NCI-H1930 (cell line): ENCODE measurements around the gene PARN.

Source experiments
- DNase-seq, 2 experiments: peaks; one replicate each; lab custom pipeline; 2025; lab: John Stamatoyannopoulos, UW

PARN gene

DNA sequence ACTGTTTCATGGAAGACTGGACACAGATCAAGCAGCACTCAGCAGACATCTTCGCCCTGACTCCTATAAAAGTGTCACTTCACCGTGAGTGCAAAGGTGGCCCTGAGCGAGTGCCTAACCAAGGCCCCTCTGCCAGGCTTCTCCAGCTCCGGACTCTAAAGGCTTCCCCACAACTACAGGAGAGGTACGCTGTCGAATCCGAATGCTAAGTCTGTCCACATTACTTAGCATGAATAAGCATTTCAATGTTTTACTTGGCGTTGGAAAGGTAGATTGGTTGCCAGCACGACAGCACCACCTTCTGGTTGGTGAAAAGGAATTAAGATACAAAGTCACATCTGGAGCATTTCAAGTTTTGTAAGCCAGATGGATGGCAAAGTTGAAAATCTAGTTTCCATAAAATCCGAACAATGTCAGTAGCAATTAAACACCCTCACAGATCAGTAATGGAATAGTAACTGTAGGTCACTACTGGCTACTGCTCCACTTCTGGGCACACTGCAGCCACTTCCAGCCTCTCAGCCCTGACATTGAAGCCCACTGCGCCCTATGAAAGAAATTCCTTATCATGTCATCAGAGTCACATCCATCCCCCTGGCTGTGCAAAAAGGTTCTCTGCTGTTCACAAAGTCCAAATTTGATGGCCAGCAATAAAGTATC, 100.9 kb downstream of the PARN start:
- DNase-seq = peak; percentile 10 to 59

- no peak for DNase-seq
Observed at GRCh38 chr16:14528306-14528705, 101.8 kb downstream of the PARN start.

DNA sequence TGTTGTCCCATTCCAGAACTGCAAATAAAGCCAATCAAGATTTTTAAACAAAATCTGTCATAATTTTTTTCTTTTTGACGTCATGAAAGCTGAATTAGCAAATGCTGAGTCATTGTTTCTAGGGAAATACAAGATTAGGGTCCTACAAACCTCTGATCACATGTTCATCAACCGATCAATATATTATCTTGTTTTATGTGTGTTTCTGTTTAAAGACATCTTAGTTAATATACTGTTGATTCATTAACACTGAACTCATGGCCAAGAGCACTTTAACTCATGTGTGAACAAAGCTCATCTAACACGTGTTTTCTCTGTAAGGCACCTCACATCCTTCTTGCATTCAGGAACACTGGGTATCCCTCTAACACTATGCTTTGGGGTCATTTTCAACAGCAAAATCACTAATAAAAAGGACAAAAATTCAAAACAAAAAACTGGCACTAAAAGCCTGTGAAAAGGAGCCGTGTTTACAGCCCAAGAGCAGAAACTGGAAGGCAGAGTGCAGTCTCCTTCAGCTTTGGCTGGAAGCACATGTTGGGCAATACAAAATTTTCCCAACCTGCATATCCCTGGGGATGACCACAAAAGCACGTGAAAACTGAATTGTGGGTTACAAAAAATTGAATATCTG, 102.5 kb downstream of the PARN start:
- no peak for DNase-seq

GRCh38 chr16:14525596-14525995, 104.5 kb downstream of the PARN start:
- no peak for DNase-seq

DNA sequence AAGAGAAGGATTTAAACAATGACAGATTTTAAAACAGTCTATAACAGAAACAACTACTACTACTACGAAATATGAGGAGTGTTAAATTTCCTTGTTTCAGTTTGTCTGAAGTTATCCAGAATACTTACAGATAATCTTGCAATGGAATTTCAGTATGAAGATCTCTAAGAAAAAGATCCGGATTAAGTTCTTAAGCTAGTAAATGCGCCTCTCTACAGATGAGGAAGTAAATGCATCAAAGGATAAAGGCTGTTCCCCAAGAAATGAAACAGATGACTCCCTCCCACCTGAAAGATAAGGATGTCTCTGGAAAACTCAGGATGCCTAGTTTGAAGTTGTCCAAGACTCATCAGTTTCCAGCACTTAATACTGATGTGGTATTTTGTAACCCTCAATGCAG, 105.1 kb downstream of the PARN start:
- DNase-seq = no peak

GRCh38 chr16:14523632-14524031, 106.4 kb downstream of the PARN start:
- DNase-seq = no peak

- no peak for DNase-seq
Observed at GRCh38 chr16:14522671-14523070, 107.4 kb downstream of the PARN start.

DNA sequence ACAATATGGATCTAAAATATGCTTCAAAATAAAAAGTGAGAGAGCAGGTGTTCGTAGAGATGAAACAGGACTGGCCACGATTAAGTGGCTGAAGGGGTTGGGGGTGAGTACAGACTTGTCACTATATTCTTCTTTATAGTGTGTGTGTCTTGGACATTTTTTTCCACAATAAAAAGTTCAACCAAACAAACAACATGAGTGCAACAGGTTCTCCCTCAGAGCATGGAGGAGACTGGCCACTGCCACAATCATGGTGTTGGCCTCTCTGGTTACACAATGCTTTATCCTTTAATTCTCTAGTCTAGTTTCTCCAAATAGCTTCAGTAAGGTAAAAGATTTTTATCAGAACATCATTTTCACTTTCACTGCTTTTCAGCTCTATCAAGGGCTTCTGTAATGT, 109.3 kb downstream of the PARN start:
- no peak for DNase-seq

GRCh38 chr16:14514967-14515366, 115.1 kb downstream of the PARN start:
- DNase-seq = no peak

DNA sequence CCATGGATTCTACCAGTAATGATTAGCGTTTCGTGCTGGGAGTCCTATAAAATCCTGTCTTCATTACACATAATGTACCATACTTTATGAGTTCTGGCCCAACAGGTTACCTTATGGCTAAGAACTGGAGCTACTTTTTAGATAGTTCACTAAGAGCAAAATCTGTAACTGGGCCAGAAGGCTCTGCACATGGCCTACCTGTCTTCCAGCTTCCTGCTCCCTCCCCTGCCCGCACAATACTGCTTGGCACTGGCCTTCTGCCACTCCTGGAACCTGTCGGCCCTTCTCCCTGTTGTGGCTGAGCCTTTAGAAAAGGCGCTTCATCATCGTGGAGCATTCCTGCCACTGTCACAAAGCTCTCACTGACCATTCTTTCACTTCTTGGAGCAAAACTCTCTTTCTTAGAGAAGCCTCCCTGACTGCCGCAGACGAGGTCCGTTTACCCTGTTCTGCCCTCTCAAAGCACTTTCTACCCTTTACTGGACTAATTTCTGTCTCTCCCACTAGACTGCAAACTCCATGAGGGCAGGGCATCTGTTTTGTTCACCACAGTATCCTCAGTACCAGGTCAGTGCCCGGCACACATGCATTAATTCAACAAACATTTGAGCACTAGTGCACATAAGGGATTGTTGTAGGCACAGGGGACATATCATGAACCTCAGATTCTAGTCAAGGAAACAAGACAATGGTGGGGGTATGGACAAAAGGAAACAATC, 116.5 kb downstream of the PARN start:
- no peak for DNase-seq

DNA sequence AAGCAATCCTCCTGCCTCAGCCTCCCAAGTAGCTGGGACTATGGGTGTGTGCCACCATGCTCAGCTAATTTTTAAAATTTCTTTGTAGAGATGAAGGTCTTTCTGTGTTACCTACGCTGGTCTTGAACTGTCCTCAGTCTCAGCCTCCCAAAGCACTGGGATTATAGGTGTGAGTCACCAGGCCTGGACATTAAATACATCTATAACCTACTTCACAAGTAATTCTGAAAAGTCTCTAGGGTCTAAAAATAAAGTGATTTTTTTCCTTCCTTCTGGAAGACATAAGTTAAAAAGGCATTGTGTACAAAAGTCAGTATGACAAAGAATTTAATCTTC, 118.3 kb downstream of the PARN start:
- no peak for DNase-seq

GRCh38 chr16:14510939-14511799, 118.9 kb downstream of the PARN start:
- DNase-seq = no peak

GRCh38 chr16:14510581-14510938, 119.5 kb downstream of the PARN start:
- no peak for DNase-seq

- no peak for DNase-seq
Observed at GRCh38 chr16:14509675-14510132, 120.4 kb downstream of the PARN start.

DNA sequence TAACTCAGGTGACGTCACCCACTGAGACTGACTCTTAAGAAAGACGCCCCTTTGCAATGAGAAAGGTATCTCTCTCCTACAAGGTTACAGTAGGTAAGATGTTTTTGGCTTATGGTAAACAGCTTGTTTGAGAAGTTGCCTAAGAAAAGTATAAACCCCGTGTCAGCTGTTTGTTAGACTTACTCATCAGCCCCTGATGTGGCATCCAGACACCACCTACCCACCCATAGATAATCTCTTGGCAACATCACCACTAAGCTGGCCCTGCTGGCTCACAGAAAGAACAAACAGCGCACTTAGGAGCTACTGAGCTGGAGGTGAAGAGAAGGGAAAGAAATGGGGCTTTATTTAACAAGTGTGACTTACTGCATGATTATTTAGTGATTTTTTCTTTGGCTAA, 121.0 kb downstream of the PARN start:
- DNase-seq = no peak

- no peak for DNase-seq
Observed at GRCh38 chr16:14505846-14506245, 124.2 kb downstream of the PARN start.

DNA sequence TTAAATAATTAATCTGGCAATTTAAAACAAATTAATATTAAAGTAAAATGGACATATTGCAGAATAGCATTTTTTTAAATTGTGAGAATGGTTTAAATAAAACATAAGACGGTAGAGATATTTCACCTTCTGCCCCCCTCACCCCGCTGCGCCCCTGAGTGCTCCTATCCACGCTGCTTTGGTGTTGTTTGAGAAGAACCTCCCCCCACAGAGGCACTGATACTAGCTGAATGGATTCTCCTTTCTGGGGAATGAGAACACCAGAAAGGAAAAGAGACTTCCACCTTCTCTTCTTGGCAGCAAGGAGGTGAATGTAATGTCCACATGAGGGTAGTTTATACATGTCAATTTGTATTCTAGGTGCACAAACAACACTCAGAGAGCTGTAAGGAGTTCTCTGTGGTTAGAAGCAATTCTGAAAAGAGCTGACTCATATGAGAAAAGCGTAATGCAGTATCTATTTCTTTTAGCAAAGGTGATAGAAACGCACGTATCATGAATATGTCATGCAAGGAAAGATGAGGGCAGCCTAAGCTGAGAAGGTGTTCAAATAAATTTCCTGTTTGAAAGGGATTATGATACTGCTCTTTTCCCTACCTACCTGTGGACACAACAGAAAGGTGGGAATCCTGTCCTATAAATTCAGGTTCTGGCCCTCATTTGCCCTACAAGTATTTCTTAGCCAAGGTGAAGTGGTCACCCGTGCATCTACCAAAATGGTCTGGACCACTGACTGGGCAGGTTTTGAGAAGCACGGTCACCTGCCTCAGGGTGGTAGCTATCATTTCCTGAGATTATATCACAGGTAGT, 126.9 kb downstream of the PARN start:
- DNase-seq = no peak

GRCh38 chr16:14502256-14502875, 127.7 kb downstream of the PARN start:
- no peak for DNase-seq

DNA sequence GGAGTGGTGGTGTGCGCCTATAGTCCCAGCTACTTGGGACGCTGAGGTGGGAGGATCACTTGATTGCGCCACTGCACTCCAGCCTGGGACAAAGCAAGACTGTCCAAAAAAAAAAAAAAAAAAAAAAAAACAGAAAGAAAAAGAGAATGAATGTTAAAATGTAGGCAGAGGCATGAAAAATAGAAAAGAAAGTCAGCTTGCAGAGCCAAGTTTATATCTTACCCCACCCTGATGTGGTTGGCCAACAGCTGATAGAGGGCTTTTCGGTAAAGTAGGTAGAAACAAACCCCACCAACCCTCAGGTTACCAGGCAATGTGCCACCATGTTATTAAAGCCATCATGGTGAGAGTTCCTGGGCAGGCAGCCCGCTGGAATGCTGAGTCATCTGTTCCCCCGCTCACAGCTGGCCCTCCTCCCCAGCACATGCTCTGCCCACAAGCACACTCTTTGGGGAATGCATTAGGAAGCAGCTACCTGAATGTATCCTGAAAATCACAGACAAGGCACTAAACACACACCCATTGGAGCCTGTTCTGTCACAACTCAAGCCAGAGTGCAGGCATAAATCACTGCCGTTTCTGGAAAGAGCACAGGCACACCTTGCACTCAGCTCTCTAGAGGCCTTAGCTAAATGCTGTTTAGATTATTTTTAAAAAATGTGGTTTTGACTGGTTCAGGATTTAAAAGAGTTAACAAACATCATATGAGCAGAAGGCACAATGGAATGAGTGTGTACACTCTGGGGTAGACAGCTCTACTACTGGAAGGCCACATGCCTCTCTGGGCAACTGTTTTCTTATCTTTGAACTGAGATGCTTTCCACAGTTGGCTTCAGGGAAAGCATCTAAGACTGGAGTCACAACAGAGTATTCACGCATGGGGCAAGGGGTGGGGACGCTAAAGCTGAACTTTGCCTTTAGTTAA, 128.5 kb downstream of the PARN start:
- no peak for DNase-seq

GRCh38 chr16:14500791-14501190, 129.3 kb downstream of the PARN start:
- DNase-seq = no peak
